Endothelial cell of umbilical vein (primary cell): ENCODE measurements around the gene AMZ2. TPM values are rescaled to one million over a fixed set of nuclear protein-coding genes. Genes with fewer than 3 reads are reported as not detected.

Experiments used
- BruUV-seq: library from RNA; stranded (reverse); fragments of 400-500 nt; replicated peaks from 2 replicates; lab custom pipeline; 2021; lab: Mats Ljungman, UMichigan
- CTCF ChIA-PET: fragments of 300-600, 350-600 bp; sonication (Branson Sonifier 250); formaldehyde crosslinking; loops from one replicate; lab custom pipeline; 2021; ENCODE audit warnings: antibody characterized with exemption, inconsistent platforms; lab: Charles Lee
- POLR2A ChIA-PET: fragments of 300-600, 350-600 bp; sonication (Branson Sonifier 250); formaldehyde crosslinking; loops from one replicate; lab custom pipeline; 2021; ENCODE audit warnings: antibody characterized with exemption, inconsistent platforms; lab: Charles Lee
- DNase-seq: peaks from one replicate; pipeline ENCODE4 v3.0.0-alpha.2; 2011; ENCODE audit warnings: low read depth, low spot score
- FAIRE-seq: peaks from 2 replicates; lab custom pipeline; 2011; peaks lifted over from hg19 to GRCh38; lab: Jason Lieb, UNC
- H2AFZ ChIP-seq: 2 replicates; pipeline ENCODE4 v1.6.0; 2012; ENCODE audit warnings: low read depth, low read length, control low read depth, inconsistent platforms
- H3K27ac ChIP-seq: 2 replicates; pipeline ENCODE4 v1.5.1; 2011; ENCODE audit warnings: low read depth, mild to moderate bottlenecking, control low read depth, low read length, moderate library complexity; ENCODE audit not compliant: insufficient read depth
- H3K27me3 ChIP-seq, 2 experiments: 2 replicates each; pipeline versions ENCODE4 v1.6.0 to v1.6.1; 2011; ENCODE audit warnings: low read length in 2 of 2, mixed read lengths in 1 of 2; ENCODE audit not compliant: control insufficient read depth in 2 of 2, insufficient read depth in 2 of 2
- H3K36me3 ChIP-seq, 2 experiments: 2 replicates in 1 of 2; 3 replicates in 1 of 2; pipeline ENCODE4 v1.5.1; 2011; ENCODE audit warnings: low read length in 2 of 2, mild to moderate bottlenecking in 1 of 2, moderate library complexity in 1 of 2; ENCODE audit not compliant: control insufficient read depth in 2 of 2, insufficient read depth in 2 of 2; ENCODE audit errors: extremely low read depth in 1 of 2
- H3K4me1 ChIP-seq: 3 replicates; pipeline ENCODE4 v1.5.1; 2011; ENCODE audit warnings: mild to moderate bottlenecking, low read length; ENCODE audit not compliant: control insufficient read depth, insufficient read depth; ENCODE audit errors: extremely low read depth
- H3K4me2 ChIP-seq: 2 replicates; pipeline ENCODE4 v1.6.1; 2011; ENCODE audit warnings: low read length, control low read depth, mixed read lengths; ENCODE audit not compliant: insufficient read depth
- H3K4me3 ChIP-seq, 3 experiments: fragments of 200-600 bp in 1 of 3; sonication (generic), shearing (Covaris generic) in 1 of 3; replicated peaks in 1 of 3; 2 replicates each; pipeline ENCODE4 v1.5.1; 2011 to 2016; ENCODE audit warnings: control low read depth in 3 of 3, low read length in 3 of 3, mild to moderate bottlenecking in 2 of 3, inconsistent platforms in 1 of 3, low read depth in 1 of 3, moderate library complexity in 1 of 3; ENCODE audit not compliant: insufficient read depth in 1 of 3
- H3K79me2 ChIP-seq: 2 replicates; pipeline ENCODE4 v1.6.0; 2012; ENCODE audit warnings: low read length, inconsistent platforms; ENCODE audit not compliant: control insufficient read depth, insufficient read depth
- H3K9ac ChIP-seq: replicated peaks from 2 replicates; pipeline ENCODE3; 2011; ENCODE audit warnings: low read length, control low read depth; ENCODE audit not compliant: insufficient read depth; ENCODE audit errors: extremely low read depth
- H3K9me1 ChIP-seq: replicated peaks from 3 replicates; pipeline ENCODE4 v1.6.0; 2011; ENCODE audit warnings: mild to moderate bottlenecking, low read length; ENCODE audit not compliant: control insufficient read depth, insufficient read depth; ENCODE audit errors: extremely low read depth
- H3K9me3 ChIP-seq: replicated peaks from 2 replicates; pipeline ENCODE4 v1.5.1; 2012; ENCODE audit warnings: low read length, inconsistent platforms; ENCODE audit not compliant: control insufficient read depth, insufficient read depth
- H4K20me1 ChIP-seq: replicated peaks from 2 replicates; pipeline ENCODE3; 2011; ENCODE audit warnings: mild to moderate bottlenecking, low read length; ENCODE audit not compliant: control insufficient read depth, insufficient read depth; ENCODE audit errors: extremely low read depth
- CTCF ChIP-seq, 2 donors: IDR thresholded peaks; 1 replicate in 1 of 2; 2 replicates in 1 of 2; pipeline ENCODE4 v1.5.1; 2011; ENCODE audit warnings: low read length in 2 of 2, mild to moderate bottlenecking in 2 of 2, moderate library complexity in 2 of 2, control low read depth in 1 of 2, inconsistent platforms in 1 of 2, low read depth in 1 of 2; ENCODE audit not compliant: insufficient read depth in 1 of 2; ENCODE audit errors: extremely low read depth in 1 of 2
- EZH2 ChIP-seq: IDR thresholded peaks from 2 replicates; pipeline ENCODE4 v1.6.1; 2012; ENCODE audit warnings: borderline replicate concordance, low read depth, mild to moderate bottlenecking, moderate library complexity, low read length, inconsistent platforms; ENCODE audit not compliant: severe bottlenecking
- FOS ChIP-seq: IDR thresholded peaks from 2 replicates; pipeline ENCODE4 v1.6.1; 2011; ENCODE audit warnings: mild to moderate bottlenecking, low read length, moderate library complexity, borderline replicate concordance; ENCODE audit not compliant: insufficient read depth
- GATA2 ChIP-seq: IDR thresholded peaks from 2 replicates; pipeline ENCODE4 v1.7.0; 2011; ENCODE audit warnings: low read depth, mild to moderate bottlenecking, moderate library complexity, mixed read lengths, low read length; ENCODE audit not compliant: insufficient read length, insufficient read depth
- JUN ChIP-seq: IDR thresholded peaks from 2 replicates; pipeline ENCODE4 v1.6.1; 2011; ENCODE audit warnings: borderline replicate concordance, low read depth; ENCODE audit not compliant: insufficient read length, insufficient read depth
- MAX ChIP-seq: IDR thresholded peaks from 2 replicates; pipeline ENCODE4 v1.6.1; 2011; ENCODE audit not compliant: insufficient read depth, insufficient read length
- MYC ChIP-seq: IDR thresholded peaks from one replicate; pipeline ENCODE4 v1.6.1; 2011; ENCODE audit warnings: mild to moderate bottlenecking, low read depth, low read length
- POLR2A ChIP-seq: IDR thresholded peaks from 2 replicates; pipeline ENCODE4 v1.6.1; 2012; ENCODE audit warnings: low read depth, mild to moderate bottlenecking, control low read depth, low read length
- POLR2AphosphoS5 ChIP-seq: IDR thresholded peaks from 2 replicates; pipeline ENCODE4 v1.6.1; 2012; ENCODE audit warnings: low read depth, mild to moderate bottlenecking, control low read depth, low read length, moderate library complexity; ENCODE audit not compliant: insufficient read depth
- dilution Hi-C: fragments of 300-500 bp; cut with MboI; formaldehyde crosslinking; loops from one replicate; pipeline ENCODE4 v1.15.0; 2019; ENCODE audit warnings: low sequenced_read_pairs; ENCODE audit not compliant: extremely low pct_ligation_motif_present
- intact Hi-C: fragments of 100-400 bp; cut with micrococcal nuclease; formaldehyde crosslinking; loops from one replicate; pipeline ENCODE4 v1.10.0; 2022
- polyA plus RNA-seq, 4 experiments: library from polyadenylated mRNA; depleted of rRNA in 3 of 4; stranded (reverse) in 3 of 4; unstranded in 1 of 4; fragments of >200 nt; gene quantifications; 2 replicates each; pipeline versions ENCODE4 v1.2.1 to v1.2.3, GENCODE V29; 2011 to 2012; ENCODE audit warnings: missing spikeins in 1 of 4
- total RNA-seq: library from RNA; stranded (reverse); gene quantifications from 2 replicates; pipeline ENCODE4 v1.2.3, GENCODE V29; 2021

AMZ2 gene
- total and polyA plus RNA-seq, 2 donors (not counting 3 experiments of a cell fraction or from before 2014, with no cell fraction given), result 46.7 to 57.3 TPM

- DNase-seq (no peak), FAIRE-seq (no peak)
- BruUV-seq, result no TSS peak
- no peaks in the 10 kb centered on the region for H3K27me3 ChIP-seq
- CTCF ChIA-PET, result no interaction called here
- H3K4me2 ChIP-seq, result no peak overlapping the region
- H3K9ac ChIP-seq, result no peak overlapping the region
- POLR2A ChIA-PET, result no interaction called here
- H3K79me2 ChIP-seq, result no peaks in the 10 kb centered on the region
- no peaks in the 10 kb centered on the region for H4K20me1 ChIP-seq
- H3K4me1 ChIP-seq, result no peaks in the 10 kb centered on the region
- no peak overlapping the region for H3K27ac ChIP-seq
- intact Hi-C loops (no loop called here), dilution Hi-C loops (no loop called here)
- no peaks in the 10 kb centered on the region for H3K9me3 ChIP-seq
- H3K9me1 ChIP-seq, result no peaks in the 10 kb centered on the region
- no peak overlapping the region for H3K4me3 ChIP-seq
- TF ChIP-seq POLR2AphosphoS5, result no peak
- no peak for TF ChIP-seq MYC
- no peak for TF ChIP-seq JUN
- TF ChIP-seq EZH2, result no peak
- no peak for TF ChIP-seq MAX
- no peak for TF ChIP-seq FOS
- TF ChIP-seq POLR2A, result no peak
- TF ChIP-seq CTCF (IDR thresholded peaks at IDR 0.05; ENCODE audit: extremely low read depth in 1 of 2, insufficient read depth in 1 of 2, low read depth in 1 of 2, low read length in 2 of 2), result no peak
- no peak for TF ChIP-seq GATA2
- H2AFZ ChIP-seq, result no peak overlapping the region
- no peaks in the 10 kb centered on the region for H3K36me3 ChIP-seq
These were observed 9.0 kb upstream of the AMZ2 start for GRCh38 chr17:68238871-68239253.
